GM12891 (cell line): Measurements from ENCODE around the gene TMEM115.

Source experiments
- PAX5 ChIP-seq: IDR thresholded peaks from 2 replicates; pipeline ENCODE4 v1.6.1; 2011; ENCODE audit warnings: low read length, moderate library complexity, mild to moderate bottlenecking; ENCODE audit not compliant: insufficient read depth, severe bottlenecking
- POLR2A ChIP-seq: IDR thresholded peaks from 2 replicates; pipeline ENCODE4 v1.6.1; 2011; ENCODE audit warnings: low read depth, low read length, control low read depth
- POLR2AphosphoS5 ChIP-seq: IDR thresholded peaks from 2 replicates; pipeline ENCODE4 v1.6.1; 2011; ENCODE audit warnings: low read depth, low read length, control low read depth

DNA sequence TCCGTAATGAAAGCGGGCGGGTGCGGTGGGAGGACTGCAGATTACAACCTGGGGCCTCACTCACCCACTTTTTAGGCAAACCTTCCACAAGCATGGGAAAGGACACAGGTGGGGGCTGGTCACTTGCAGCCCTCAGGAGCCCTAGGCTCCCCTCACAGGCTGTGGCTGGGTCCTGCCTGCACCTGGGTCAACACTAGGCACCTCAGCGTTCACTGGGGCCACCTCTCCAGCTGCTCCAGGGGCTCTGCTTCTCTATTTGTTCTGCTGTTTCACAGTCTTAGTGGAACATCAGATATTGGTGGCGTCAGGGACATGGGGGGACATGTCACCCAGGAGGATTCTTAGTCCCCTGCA, 30.1 kb upstream of the TMEM115 start:
- TF ChIP-seq POLR2A (no peak), POLR2AphosphoS5 (no peak), PAX5 (no peak)
